BJ (cell line): ENCODE results near the gene PLCG1. TPM values are rescaled to one million over a fixed set of nuclear protein-coding genes. Genes with fewer than 3 reads are reported as not detected.

Experiments
- CTCF ChIA-PET: fragments of 350-600 bp; formaldehyde crosslinking; extraction: SDS; loops from one replicate; lab custom pipeline; 2021; ENCODE audit warnings: antibody characterized with exemption, inconsistent platforms; lab: Yijun Ruan, JAX
- POLR2A ChIA-PET: fragments of 300-600 bp; sonication (Branson Sonifier 250); formaldehyde crosslinking; extraction: SDS; loops from one replicate; lab custom pipeline; 2021; ENCODE audit warnings: antibody characterized with exemption; lab: Charles Lee
- DNase-seq: peaks from one replicate; pipeline ENCODE4 v3.0.0-alpha.2; 2011; ENCODE audit warnings: low read depth
- H3K27me3 ChIP-seq: 2 replicates; pipeline ENCODE4 v1.6.0; 2011; ENCODE audit warnings: low read length; ENCODE audit not compliant: control insufficient read depth, insufficient read depth
- H3K36me3 ChIP-seq: 2 replicates; pipeline ENCODE4 v1.5.1; 2011; ENCODE audit warnings: low read length; ENCODE audit not compliant: control insufficient read depth, insufficient read depth
- H3K4me3 ChIP-seq: 2 replicates; pipeline ENCODE4 v1.5.1; 2011; ENCODE audit warnings: low read depth, mild to moderate bottlenecking, control low read depth, low read length
- polyA plus RNA-seq: library from polyadenylated mRNA; depleted of rRNA; stranded (reverse); fragments of >200 nt; gene quantifications from 2 replicates; pipeline ENCODE4 v1.2.3, GENCODE V29; 2011
- TF ChIP-seq, protein P1 (sequence below): IDR thresholded peaks from 2 replicates; pipeline ENCODE4 v1.5.1; 2011; ENCODE audit warnings: low read depth, mild to moderate bottlenecking, control low read depth, inconsistent platforms, low read length, moderate library complexity; ENCODE audit not compliant: insufficient read depth

Gene PLCG1
- polyA plus RNA-seq, 1 experiment = 46.5 TPM

DNA sequence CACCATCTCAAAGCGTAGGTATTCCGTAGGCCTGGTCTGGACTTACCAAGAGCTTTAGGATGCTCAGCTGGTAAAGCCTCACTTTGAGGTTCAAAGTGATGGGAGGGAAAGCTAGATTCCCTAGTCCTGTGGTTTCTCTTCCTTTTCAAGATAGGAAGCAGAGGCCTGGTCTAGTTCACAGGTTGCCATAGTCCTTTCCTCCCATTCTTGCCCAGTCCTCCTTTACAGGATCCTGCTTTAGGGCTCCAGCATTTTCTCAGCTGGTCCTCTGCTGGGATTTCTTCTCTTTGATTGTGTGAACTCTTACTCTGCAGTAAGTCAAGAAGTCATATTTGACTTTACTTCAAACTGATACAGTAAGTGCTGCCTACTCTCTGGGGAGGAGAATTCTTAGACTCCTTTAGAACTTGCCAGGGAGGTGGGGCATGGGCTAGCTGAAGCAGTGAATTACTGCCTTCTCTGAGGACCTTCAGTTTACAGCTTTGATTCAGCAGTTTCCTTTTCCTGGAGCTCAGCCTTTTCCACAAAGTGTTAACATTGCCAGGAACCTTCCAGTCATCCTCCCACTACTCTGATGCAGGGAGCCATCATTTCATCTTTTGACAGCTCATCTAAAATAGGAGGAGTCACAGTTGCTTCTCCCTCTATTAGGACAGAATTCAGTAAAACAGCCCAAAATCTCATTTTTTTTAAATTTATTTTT, 42.8 kb upstream of the PLCG1 start:
- no peak overlapping the region for H3K4me3 ChIP-seq
- TF ChIP-seq, protein P1, sequence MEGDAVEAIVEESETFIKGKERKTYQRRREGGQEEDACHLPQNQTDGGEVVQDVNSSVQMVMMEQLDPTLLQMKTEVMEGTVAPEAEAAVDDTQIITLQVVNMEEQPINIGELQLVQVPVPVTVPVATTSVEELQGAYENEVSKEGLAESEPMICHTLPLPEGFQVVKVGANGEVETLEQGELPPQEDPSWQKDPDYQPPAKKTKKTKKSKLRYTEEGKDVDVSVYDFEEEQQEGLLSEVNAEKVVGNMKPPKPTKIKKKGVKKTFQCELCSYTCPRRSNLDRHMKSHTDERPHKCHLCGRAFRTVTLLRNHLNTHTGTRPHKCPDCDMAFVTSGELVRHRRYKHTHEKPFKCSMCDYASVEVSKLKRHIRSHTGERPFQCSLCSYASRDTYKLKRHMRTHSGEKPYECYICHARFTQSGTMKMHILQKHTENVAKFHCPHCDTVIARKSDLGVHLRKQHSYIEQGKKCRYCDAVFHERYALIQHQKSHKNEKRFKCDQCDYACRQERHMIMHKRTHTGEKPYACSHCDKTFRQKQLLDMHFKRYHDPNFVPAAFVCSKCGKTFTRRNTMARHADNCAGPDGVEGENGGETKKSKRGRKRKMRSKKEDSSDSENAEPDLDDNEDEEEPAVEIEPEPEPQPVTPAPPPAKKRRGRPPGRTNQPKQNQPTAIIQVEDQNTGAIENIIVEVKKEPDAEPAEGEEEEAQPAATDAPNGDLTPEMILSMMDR = no peak
- no peak for DNase-seq
- peaks cover 6% of the 10 kb centered on the region for H3K36me3 ChIP-seq
- no peaks in the 10 kb centered on the region for H3K27me3 ChIP-seq
- POLR2A ChIA-PET = no interaction called here
- CTCF ChIA-PET = interaction anchor here (0.6 to 5.6 kb wide), 30 partner anchors 8 to 246 kb away, joined by 3 to 74 read pairs (median 5); partner anchors contain the start of gene LPIN3

DNA sequence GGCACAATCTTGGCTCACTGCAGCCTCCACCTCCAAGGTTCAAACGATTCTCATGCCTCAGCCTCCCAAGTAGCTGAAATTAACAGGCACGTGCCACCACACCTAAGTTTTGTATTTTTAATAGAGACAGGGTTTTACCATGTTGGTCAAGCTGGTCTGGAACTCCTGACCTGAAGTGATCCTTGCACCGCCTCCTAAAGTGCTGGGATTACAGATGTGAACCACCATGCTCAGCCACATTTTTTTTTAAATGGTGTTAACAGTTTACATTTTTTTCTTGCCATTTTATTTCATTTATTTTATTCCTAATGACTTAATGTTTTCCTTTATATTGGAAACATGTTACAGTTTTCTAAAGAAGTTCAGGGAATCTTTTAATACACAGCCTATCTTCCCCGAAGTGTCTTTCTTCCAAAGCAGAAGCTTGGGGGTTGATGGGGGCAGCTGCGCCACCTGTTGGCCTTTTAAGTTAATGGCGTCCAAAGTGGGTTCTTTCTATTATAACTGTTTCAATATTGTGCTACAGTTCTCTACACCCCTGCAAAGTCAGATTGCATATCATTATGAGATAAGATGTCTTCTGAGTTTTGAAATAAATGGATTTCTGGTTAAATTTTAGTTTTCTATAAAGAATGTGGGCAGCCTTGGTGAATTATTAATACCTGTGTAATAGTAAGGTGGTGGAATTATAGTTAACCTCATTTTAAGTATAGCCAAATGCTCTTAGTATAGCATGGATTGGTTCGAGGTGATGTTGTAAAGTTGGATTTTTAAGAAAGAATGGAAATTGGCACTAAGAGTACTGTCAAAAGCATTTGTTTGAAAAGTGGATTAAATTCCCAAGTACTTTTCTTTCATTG, 42.0 kb upstream of the PLCG1 start:
- peaks cover 10% of the 10 kb centered on the region for H3K36me3 ChIP-seq
- no peak overlapping the region for H3K4me3 ChIP-seq
- no peaks in the 10 kb centered on the region for H3K27me3 ChIP-seq
- TF ChIP-seq, protein P1 = peak; percentile 85
- ChIA-PET CTCF (interaction anchor here (0.6 to 5.6 kb wide), 31 partner anchors 8 to 245 kb away, joined by 3 to 74 read pairs (median 5); partner anchors contain the start of gene LPIN3), POLR2A (no interaction called here)
- no peak for DNase-seq

DNA sequence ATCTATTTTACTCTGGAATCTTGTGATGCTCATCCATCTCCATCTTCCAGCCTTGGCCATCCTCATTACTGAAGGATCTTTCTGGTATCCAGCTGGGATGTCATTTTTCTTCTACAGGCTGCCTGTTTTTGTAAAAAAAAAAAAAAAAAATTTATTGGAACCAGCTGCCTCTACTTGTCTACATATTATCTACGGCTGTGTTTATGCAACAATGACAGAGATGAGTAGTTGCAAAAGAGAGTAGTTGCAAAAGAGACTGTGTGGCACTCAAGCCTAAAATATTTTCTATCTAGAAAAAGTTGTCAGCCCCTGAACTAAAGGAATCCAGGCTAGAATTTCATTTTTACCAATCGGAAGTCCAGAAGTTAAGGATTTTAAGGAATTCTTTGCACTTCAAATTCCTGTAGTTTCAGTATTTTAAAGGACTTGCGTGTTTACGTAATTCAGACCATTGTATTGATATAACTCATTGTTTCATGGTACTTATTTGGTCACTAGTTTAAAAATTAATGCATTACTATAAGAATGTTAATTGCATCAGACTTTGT, 38.6 kb upstream of the PLCG1 start:
- Histone ChIP-seq H3K36me3 (peaks cover 10% of the 10 kb centered on the region), H3K27me3 (no peaks in the 10 kb centered on the region), H3K4me3 (no peak overlapping the region)
- POLR2A ChIA-PET = no interaction called here
- peak; percentile 62 for DNase-seq
- TF ChIP-seq, protein P1 = no peak
- CTCF ChIA-PET = interaction anchor here (0.6 to 5.6 kb wide), 7 partner anchors 12 to 260 kb away, joined by 3 to 74 read pairs (median 3); no protein-coding TSS in a partner anchor

DNA sequence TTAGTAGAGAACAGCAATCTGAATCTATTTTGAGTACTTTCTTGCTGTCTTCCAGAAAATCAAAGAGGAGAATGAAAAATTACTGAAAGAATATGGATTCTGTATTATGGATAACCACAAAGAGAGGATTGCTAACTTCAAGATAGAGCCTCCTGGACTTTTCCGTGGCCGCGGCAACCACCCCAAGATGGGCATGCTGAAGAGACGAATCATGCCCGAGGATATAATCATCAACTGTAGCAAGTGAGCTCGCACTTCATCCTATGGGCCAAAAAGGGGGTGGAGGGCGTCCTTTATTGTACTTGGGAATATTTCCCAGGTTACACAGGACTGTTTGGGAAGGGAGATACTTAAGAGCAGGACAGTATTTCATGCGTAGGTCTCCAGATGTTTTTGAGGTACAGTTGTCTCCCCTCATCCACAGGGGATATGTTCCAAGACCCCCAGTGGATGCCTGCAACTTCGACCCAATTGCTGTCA, 37.3 kb upstream of the PLCG1 start:
- H3K36me3 ChIP-seq = peaks cover 10% of the 10 kb centered on the region

More for the DNA sequence above, 37.3 kb upstream of the PLCG1 start:
- Histone ChIP-seq H3K27me3 (no peaks in the 10 kb centered on the region), H3K4me3 (no peak overlapping the region)
- ChIA-PET POLR2A (no interaction called here), CTCF (interaction anchor here (0.9 to 1.4 kb wide), 2 partner anchors 24 to 241 kb away, joined by 3 read pairs; partner anchors contain the start of gene LPIN3)
- TF ChIP-seq, protein P1 = no peak
- DNase-seq = no peak
